Measurements from ENCODE around the gene DNM2. TPM values are rescaled to one million over a fixed set of nuclear protein-coding genes. Genes with fewer than 3 reads are reported as not detected.
A peak's percentile ranks its signal among the peaks of the same experiment; 100 is the strongest.

DNM2 gene
- total and polyA plus RNA-seq, 9 of the 15 experiments (the other 6 are each of a cell fraction or from before 2014, with no cell fraction given), result 2.2 to 161 (median 72.6) TPM

- TF ChIP-seq ARID4B (CRISPR knock-in tag; IDR thresholded peaks at IDR 0.05) (no peak), NR4A1 (CRISPR knock-in tag; IDR thresholded peaks at IDR 0.05) (no peak), NR4A1 (tag; IDR thresholded peaks at IDR 0.05) (peak; percentile 81; the same call in 1 of the 2 replicates), NCOR1 (IDR thresholded peaks at IDR 0.05) (peak; percentile 76), SMARCA4 (IDR thresholded peaks at IDR 0.05) (peak; percentile 56; the same call in 1 of the 2 replicates), DACH1 (IDR thresholded peaks at IDR 0.05; ENCODE audit: partially characterized antibody) (peak; percentile 57), HBP1 (CRISPR knock-in tag; IDR thresholded peaks at IDR 0.05) (no peak), RBM25 (IDR thresholded peaks at IDR 0.05; ENCODE audit: low read depth, low read length, severe bottlenecking) (peak; percentile 70), ZNF408 (CRISPR knock-in tag; IDR thresholded peaks at IDR 0.05; ENCODE audit: low read depth) (no peak), ID3 (CRISPR knock-in tag; IDR thresholded peaks at IDR 0.05) (no peak), ID3 (tag; IDR thresholded peaks at IDR 0.05) (peak; percentile 59; the same call in 1 of the 2 replicates), ZNF583 (CRISPR knock-in tag; IDR thresholded peaks at IDR 0.05) (peak; percentile 78), ADNP (tag; IDR thresholded peaks at IDR 0.05) (peak; percentile 91), EP300 (IDR thresholded peaks at IDR 0.05; ENCODE audit: low read length) (peak; percentile 59), CXXC5 (CRISPR knock-in tag; IDR thresholded peaks at IDR 0.05) (peak; percentile 56), SMARCC2 (IDR thresholded peaks at IDR 0.05; ENCODE audit: low read depth) (no peak), ZNF589 (CRISPR knock-in tag; IDR thresholded peaks at IDR 0.05; ENCODE audit: low read depth) (peak; percentile 63; the same call in 1 of the 2 replicates), MNT (conservative IDR thresholded peaks at IDR 0.05) (peak; percentile 65 to 75), HDAC2 (IDR thresholded peaks at IDR 0.05) (peak; percentile 58; the same call in 1 of the 2 replicates), CBFA2T3 (IDR thresholded peaks at IDR 0.05) (peak; percentile 88)
Measured at GRCh38 chr19:10839114-10840050, 121.5 kb downstream of the DNM2 start (continued).
